GM03348 (cell line): ENCODE results near the gene AXDND1.
"Not testable (repeated sequence)": the region's sequence is repeated elsewhere in the genome, so short reads cannot be mapped to it uniquely, and the experiment has no call there.

ENCODE experiments used
- DNase-seq: peaks from one replicate; pipeline ENCODE4 v3.0.0; 2012; ENCODE audit warnings: low spot score

The AXDND1 gene

GRCh38 chr1:179369751-179370341 is 4.1 kb downstream of the AXDND1 start:
- peak; percentile 78 for DNase-seq

- no peak for DNase-seq
Measured at GRCh38 chr1:179372160-179372559, 6.4 kb downstream of the AXDND1 start.

DNA sequence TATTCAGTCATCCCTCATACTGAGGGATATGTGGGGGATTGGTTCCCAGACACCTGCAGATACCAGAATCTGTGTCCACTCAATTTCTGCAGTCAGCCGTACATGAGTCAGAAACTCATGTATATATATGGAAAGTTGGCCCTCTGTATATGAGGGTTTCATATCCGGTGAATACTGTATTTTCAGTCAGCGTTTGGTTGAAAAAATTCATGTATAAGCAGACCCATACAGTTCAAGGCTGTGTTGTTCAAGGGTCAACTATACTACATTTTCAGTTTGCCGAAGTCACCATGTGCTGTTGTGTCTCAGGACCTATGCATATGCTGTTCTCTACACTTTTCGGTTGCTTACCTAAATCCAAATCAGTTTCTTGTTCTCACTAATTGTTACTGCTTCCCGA is 10.5 kb downstream of the AXDND1 start:
- no peak for DNase-seq

DNA sequence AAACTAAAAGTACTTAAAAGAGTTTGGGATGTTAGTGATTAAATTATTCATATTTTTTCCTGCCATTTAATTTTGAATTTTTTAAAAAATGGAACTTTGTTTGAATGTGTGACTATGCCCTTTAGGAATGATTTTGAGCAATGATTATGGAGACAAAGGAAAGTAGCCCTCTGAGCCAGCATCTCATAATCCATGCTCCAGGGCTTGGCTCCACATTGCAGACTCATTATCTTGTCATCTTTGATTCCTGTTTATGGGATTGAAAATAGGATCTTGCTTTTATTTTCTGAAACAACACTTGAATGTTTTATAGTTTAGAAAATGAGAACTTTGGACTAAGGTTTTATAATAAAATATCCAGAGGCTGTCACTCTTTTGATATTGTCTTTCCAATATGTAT is 14.5 kb downstream of the AXDND1 start:
- DNase-seq = peak; percentile 30

GRCh38 chr1:179384027-179384426 is 18.3 kb downstream of the AXDND1 start:
- DNase-seq = no peak

- no peak for DNase-seq
Measured at GRCh38 chr1:179385510-179385909, 19.7 kb downstream of the AXDND1 start.

DNA sequence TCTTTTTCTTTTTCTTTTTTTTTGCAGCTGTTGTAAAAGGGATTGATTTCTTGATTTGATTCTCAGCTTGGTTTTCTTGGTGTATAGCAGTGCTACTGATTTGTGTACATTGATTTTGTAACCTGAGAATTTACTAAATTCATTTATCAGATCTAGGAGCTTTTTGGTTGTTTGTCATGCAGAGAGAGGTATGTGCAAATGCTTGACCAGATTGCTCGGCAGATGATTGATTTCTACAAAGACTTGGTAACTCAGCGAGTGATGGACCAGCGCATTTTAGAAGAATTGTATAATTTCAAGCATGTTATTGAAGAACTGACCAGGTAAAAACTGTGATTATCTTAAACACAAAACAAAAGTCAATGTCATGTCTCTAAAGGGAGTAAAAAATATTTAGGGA is 27.9 kb downstream of the AXDND1 start:
- no peak for DNase-seq

GRCh38 chr1:179399399-179399798 is 33.6 kb downstream of the AXDND1 start:
- not testable (repeated sequence) for DNase-seq

DNA sequence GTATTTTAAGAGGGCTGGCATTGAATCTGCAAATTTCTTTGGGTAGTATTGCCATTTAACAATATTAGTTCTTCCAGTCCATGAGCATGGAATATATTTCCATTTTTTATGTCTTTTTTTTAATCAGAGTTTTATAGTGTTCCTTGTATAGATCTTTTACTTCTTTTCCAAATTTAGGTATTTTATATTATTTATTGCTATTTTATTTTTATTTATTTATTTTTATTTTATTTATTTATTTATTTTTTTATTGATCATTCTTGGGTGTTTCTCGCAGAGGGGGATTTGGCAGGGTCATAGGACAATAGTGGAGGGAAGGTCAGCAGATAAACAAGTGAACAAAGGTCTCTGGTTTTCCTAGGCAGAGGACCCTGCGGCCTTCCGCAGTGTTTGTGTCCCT is 52.0 kb downstream of the AXDND1 start:
- DNase-seq = not testable (repeated sequence)

DNA sequence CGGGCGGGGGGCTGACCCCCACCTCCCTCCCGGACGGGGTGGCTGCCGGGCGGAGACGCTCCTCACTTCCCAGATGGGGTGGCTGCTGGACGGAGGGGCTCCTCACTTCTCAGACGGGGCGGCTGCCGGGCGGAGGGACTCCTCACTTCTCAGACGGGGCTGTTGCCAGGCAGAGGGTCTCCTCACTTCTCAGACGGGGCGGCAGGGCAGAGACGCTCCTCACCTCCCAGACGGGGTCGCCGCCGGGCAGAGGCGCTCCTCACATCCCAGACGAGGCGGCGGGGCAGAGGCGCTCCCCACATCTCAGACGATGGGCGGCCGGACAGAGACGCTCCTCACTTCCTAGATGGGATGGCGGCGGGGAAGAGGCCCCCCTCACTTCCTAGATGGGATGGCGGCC is 52.9 kb downstream of the AXDND1 start:
- not testable (repeated sequence) for DNase-seq

DNA sequence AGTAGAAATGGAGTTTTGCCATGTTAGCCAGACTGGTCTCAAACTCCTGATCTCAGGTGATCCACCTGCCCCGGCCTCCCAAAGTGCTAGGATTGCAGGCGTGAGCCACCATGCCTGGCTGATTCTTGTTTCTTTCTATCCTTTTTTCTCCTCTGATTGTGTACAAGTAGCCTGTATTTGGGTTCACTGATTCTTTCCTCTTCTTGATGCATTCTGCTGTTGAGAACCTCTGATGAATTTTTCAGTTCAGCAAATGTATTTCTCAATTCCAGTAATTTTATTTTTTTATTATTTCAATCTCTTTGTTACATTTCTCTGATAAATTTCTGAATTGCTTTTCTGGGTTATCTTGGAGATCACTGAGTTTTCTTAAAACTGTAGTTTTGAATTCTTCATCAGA is 58.8 kb downstream of the AXDND1 start:
- no peak for DNase-seq

- DNase-seq = no peak
Measured at GRCh38 chr1:179425186-179425585, 59.4 kb downstream of the AXDND1 start.

DNA sequence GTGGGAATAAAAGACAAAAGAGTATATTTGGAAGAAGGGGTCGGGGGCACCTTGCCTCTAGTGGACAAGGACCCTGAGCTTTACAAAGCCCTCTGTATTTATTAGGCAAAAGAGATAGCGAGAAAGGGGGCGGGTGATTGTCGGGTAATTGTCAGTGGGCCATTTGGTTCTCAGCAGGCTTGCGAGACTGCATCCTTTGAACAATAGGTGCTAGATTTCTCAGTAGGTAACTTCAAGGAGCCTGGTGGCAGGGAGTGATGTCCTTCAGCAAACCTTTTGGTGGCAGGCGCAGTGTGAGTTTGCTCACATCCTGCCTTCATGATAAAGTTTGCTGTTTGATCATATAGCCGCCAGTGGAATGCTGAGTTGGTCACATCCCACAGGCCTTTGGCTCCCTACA is 71.4 kb downstream of the AXDND1 start:
- DNase-seq = no peak

GRCh38 chr1:179439646-179440045 is 73.9 kb downstream of the AXDND1 start:
- not testable (repeated sequence) for DNase-seq

- DNase-seq = not testable (repeated sequence)
Measured at GRCh38 chr1:179440301-179440700, 74.5 kb downstream of the AXDND1 start.

DNA sequence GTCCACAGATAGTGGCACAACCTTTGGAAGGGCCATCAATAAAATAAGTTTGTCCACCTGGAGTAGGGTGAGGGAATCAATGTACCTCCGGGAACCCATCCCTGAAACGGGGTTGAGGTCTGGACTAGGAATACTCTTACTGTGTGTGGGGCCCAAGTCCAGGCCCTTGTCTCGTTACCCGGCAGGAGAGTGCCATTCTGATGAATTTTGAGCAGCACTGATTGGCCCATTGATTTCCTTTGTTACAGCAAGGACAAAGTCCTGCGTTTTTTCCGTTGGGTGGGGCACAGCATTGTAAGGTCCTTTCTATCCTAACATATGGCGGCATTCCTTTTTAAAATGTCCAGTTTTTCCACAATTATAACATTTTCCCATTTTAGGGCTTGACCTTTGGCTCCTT is 75.2 kb downstream of the AXDND1 start:
- DNase-seq = no peak

DNA sequence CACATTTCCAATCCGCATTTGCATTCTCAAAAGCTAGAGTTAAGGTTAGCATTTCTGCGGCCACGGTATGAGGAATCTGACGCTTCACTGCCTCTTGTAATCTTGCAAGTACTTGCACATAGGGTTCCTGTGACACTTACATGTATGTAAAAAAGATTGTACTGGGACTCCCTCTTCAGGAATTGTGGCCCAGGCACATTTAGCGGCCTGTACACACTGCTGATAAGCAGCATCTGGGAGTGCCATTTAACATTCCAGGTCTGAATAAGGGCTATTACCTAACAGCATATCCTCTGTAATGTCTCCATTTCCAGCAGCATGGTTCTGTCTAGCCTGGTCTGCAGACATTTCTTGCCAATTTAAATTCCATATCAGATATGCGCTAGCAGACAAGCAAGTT is 75.7 kb downstream of the AXDND1 start:
- DNase-seq = no peak

DNA sequence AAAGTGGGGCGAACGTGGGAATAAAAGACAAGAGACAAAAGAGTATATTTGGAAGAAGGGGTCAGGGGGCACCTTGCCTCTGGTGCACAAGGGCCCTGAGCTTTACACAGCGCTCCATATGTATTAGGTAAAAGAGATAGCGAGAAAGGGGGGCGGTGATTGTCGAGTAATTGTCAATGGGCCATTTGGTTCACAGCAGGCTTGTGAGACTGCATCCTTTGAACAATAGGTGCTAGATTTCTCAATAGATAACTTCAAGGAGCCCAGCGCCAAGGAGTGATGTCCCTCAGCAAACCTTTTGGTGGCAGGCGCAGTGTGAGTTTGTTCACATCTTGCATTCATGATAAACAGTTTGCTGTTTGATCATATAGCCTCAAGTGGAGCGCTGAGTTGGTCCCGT is 77.1 kb downstream of the AXDND1 start:
- DNase-seq = not testable (repeated sequence)

GRCh38 chr1:179445593-179445992 is 79.8 kb downstream of the AXDND1 start:
- no peak for DNase-seq

DNA sequence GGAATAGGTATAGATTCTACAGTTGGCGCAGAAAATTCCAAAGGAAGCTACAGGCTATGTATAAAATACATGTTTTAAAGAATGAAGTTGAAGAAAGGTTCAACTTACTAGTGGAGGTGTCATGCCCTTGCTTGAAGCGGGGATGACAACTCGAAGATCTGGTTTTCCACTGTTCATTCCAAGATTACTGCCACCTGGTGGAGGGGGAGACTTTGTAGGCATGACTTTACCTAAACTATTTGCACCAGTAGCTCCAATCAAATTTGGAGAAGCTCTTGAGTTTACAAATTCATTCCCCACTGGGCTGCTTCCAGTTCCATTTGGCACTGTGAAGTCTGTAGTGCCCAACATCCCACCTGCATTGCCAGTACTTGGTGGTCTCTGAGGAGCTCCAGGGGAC is 81.7 kb downstream of the AXDND1 start:
- peak; percentile 5 for DNase-seq

DNA sequence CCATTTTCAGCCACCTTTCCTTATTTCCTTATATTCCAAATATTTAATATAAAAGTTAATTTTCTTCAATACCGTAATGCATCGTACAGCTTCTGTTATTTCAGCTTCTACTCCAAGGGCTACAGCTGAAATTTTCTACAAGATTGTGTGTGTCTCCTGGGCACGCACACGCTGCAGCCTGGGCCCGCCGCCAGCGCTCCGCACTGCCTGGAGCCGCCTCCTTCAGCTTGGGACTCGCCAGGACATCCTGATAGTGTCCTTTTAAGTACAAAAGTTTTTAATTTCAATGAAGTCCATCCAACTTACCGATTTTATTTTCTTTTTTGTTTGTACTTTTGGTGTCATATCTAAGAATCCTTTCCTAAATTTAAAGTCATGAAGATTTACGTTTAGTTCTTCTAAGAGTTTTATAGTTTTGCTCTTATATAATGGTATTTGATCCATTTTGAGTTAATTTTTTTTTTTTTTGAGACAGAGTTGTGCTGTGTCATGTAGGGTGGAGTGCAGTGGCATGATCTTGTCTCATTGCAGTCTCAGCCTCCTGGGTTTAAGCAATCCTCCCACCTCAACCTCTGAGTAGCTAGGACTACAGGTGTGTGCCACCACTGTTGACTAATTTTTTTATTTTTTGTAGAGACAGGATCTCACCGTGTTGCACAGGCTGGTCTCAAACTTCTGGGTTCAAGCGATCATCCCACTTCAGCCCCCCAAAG is 82.8 kb downstream of the AXDND1 start:
- DNase-seq = no peak

GRCh38 chr1:179459606-179460206 is 93.9 kb downstream of the AXDND1 start:
- DNase-seq = not testable (repeated sequence)

GRCh38 chr1:179465661-179466060 is 99.9 kb downstream of the AXDND1 start:
- DNase-seq = not testable (repeated sequence)

GRCh38 chr1:179474713-179475112 is 108.9 kb downstream of the AXDND1 start:
- no peak for DNase-seq
